ENCODE results near the gene ACTR8. TPM values are rescaled to one million over a fixed set of nuclear protein-coding genes. Genes with fewer than 3 reads are reported as not detected.

The ACTR8 gene
- total and polyA plus RNA-seq, 2 of the 13 experiments (the other 11 are each of a cell fraction or from before 2014, with no cell fraction given): 15.5 to 29.0 TPM

DNA sequence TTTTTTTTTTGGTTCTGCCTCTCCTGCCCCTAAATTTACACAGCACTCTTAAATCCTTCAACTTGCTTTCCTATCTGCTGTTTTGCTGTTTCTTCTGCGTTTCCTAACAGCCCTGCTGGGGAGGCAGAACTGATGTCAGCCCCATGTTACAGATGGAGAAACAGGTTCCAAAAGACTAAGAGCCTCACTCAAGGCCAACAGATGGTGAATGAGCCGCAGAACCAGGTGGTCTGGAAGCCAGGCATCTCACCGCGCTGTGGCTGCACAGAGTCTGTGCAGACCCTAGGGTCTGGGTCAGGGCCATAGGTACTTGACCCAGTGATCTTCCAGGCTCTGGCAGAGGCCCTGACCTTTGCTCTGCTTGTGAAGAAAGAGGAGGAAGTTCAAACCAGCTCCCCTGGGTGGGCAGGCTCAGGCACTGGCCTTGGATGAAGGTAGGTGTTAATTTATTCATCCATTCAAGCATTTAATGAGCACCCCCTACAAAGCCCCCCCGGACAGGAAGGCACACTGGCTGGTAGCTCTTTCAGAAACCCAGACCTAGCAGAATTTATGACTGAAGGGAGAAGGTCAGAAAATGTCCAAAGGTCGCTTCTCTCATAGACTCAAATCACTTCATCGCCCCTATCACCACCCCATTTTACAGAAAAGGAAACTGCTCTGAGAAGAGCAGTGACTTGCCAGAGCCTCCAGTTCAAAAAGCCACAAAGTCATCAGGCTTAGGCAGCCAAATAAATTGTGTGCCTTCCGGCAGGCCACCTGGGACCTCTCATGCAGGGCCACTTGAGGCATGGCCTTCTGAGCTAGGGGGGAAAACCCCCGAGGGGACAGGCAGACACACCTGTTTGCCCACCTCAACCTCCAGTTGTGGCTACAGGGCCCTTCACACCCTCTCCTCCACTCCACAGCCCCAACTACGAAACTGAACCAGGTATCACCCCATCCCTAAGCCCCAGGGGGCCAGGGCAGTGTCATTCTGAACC is 38.5 kb downstream of the ACTR8 start (continued):
- TF ChIP-seq SATB2 (CRISPR knock-in tag; IDR thresholded peaks at IDR 0.05) (no peak), ZNF800 (CRISPR knock-in tag; IDR thresholded peaks at IDR 0.05) (peak; percentile 81; the same call in 1 of the 2 replicates), ZNF337 (CRISPR knock-in tag; IDR thresholded peaks at IDR 0.05; ENCODE audit: borderline replicate concordance, low read depth) (no peak), NFYC (CRISPR knock-in tag; IDR thresholded peaks at IDR 0.05) (no peak), ZNF331 (CRISPR knock-in tag; IDR thresholded peaks at IDR 0.05) (no peak), AKAP8 (CRISPR knock-in tag; IDR thresholded peaks at IDR 0.05) (peak; percentile 86; the same call in 1 of the 2 replicates), ZNF570 (CRISPR knock-in tag; IDR thresholded peaks at IDR 0.05; ENCODE audit: borderline replicate concordance) (no peak), MED8 (CRISPR knock-in tag; IDR thresholded peaks at IDR 0.05; ENCODE audit: insufficient replicate concordance) (peak; percentile 79), BHLHE40 (IDR thresholded peaks at IDR 0.05; ENCODE audit: low read length) (no peak), MAFF (IDR thresholded peaks at IDR 0.05; ENCODE audit: low read depth, low read length) (no peak), USF2 (IDR thresholded peaks at IDR 0.05; ENCODE audit: low read depth, low read length) (no peak), USF2 (CRISPR knock-in tag; IDR thresholded peaks at IDR 0.05; ENCODE audit: borderline replicate concordance) (no peak), ARID2 (CRISPR knock-in tag; IDR thresholded peaks at IDR 0.05; ENCODE audit: borderline replicate concordance) (peak; percentile 12; the same call in 1 of the 2 replicates), ZNF597 (CRISPR knock-in tag; IDR thresholded peaks at IDR 0.05) (no peak), ZFP90 (CRISPR knock-in tag; IDR thresholded peaks at IDR 0.05; ENCODE audit: borderline replicate concordance) (peak; percentile 54), ZIK1 (CRISPR knock-in tag; IDR thresholded peaks at IDR 0.05; ENCODE audit: borderline replicate concordance, low read depth) (no peak), ASH2L (IDR thresholded peaks at IDR 0.05; ENCODE audit: insufficient read length, low read depth, low read length) (peak; percentile 91), ISL2 (CRISPR knock-in tag; IDR thresholded peaks at IDR 0.05) (no peak; the same call in 1 of the 2 replicates)
- TF ChIP-seq, protein P1, sequence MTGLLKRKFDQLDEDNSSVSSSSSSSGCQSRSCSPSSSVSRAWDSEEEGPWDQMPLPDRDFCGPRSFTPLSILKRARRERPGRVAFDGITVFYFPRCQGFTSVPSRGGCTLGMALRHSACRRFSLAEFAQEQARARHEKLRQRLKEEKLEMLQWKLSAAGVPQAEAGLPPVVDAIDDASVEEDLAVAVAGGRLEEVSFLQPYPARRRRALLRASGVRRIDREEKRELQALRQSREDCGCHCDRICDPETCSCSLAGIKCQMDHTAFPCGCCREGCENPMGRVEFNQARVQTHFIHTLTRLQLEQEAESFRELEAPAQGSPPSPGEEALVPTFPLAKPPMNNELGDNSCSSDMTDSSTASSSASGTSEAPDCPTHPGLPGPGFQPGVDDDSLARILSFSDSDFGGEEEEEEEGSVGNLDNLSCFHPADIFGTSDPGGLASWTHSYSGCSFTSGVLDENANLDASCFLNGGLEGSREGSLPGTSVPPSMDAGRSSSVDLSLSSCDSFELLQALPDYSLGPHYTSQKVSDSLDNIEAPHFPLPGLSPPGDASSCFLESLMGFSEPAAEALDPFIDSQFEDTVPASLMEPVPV (CRISPR knock-in tag; IDR thresholded peaks at IDR 0.05): no peak; the same call in 1 of the 2 replicates
- TF ChIP-seq, protein P2, sequence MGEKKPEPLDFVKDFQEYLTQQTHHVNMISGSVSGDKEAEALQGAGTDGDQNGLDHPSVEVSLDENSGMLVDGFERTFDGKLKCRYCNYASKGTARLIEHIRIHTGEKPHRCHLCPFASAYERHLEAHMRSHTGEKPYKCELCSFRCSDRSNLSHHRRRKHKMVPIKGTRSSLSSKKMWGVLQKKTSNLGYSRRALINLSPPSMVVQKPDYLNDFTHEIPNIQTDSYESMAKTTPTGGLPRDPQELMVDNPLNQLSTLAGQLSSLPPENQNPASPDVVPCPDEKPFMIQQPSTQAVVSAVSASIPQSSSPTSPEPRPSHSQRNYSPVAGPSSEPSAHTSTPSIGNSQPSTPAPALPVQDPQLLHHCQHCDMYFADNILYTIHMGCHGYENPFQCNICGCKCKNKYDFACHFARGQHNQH (CRISPR knock-in tag; IDR thresholded peaks at IDR 0.05): no peak

All from HepG2 (cell line).